Memory B cell (primary cell): Measurements from ENCODE around the gene GABRR2.

Experiments
- ATAC-seq: fragments of 150-1000 bp; cut with Tn5 transposase; 2 replicates; pipeline ENCODE4 v1.10.0; 2021; ENCODE audit warnings: low read depth, mild to moderate bottlenecking, moderate library complexity
- DNase-seq, 2 donors: peaks; one replicate each; pipeline ENCODE4 v3.0.0; 2022; ENCODE audit warnings: low spot score in 2 of 2
- H3K27ac Mint-ChIP-seq: one replicate; pipeline ENCODE4 v1.8.0; 2022; ENCODE audit warnings: mild to moderate bottlenecking, moderate library complexity, mixed read lengths
- H3K27me3 Mint-ChIP-seq: one replicate; pipeline ENCODE4 v1.8.0; 2022; ENCODE audit warnings: mixed read lengths
- H3K36me3 Mint-ChIP-seq: one replicate; pipeline ENCODE4 v1.8.0; 2022; ENCODE audit warnings: mild to moderate bottlenecking, mixed read lengths
- H3K4me1 Mint-ChIP-seq: one replicate; pipeline ENCODE4 v1.8.0; 2022; ENCODE audit warnings: mixed read lengths
- H3K4me3 Mint-ChIP-seq: one replicate; pipeline ENCODE4 v1.8.0; 2022; ENCODE audit warnings: mild to moderate bottlenecking, moderate library complexity, mixed read lengths
- H3K9me3 Mint-ChIP-seq: one replicate; pipeline ENCODE4 v1.8.0; 2022; ENCODE audit warnings: mixed read lengths

The GABRR2 gene

DNA sequence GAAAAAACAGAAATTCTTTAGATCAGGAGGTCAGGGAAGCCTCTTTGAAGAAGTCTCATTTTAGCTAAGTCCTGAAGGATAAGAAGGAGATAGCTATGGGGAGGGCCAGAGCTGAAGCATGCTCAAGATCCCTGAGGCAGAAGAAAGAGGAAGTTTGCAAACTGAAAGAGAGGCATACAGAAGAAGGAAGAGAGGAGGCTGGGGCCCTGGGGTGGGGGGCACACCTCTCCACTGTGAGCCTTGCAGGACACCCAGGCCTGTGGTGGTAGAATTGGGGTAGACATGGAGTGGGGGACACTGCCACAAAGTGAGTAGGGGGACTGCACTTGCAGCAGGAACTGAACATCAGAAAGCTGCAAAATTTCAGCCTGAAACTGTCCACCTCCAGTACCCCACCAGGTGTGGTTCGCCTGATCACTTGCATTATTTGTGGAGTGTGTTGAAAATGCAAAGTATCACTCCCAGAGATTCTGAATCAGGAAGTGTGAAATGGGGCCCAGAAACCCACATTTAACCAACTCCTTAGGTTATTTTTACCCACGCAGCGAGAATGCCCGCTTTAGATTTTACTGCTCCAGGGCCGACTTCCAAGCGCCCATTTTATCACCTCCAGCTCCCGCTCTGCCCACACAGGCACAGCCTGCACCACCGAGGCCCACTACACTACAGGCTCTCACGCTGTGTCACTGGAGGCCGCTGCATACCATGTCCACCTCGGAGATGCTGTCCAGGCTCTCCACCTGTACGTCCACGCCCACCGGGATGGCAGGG lies 44.0 kb downstream of the GABRR2 start:
- ATAC-seq (peak; percentile 80), DNase-seq (no peak)
- no peak overlapping the region for H3K27ac Mint-ChIP-seq
- H3K27me3 Mint-ChIP-seq = peaks cover 2% of the 10 kb centered on the region
- H3K36me3 Mint-ChIP-seq = peaks cover 4% of the 10 kb centered on the region
- no peak overlapping the region for H3K4me3 Mint-ChIP-seq
- no peaks in the 10 kb centered on the region for H3K9me3 Mint-ChIP-seq
- peaks cover 10% of the 10 kb centered on the region for H3K4me1 Mint-ChIP-seq

DNA sequence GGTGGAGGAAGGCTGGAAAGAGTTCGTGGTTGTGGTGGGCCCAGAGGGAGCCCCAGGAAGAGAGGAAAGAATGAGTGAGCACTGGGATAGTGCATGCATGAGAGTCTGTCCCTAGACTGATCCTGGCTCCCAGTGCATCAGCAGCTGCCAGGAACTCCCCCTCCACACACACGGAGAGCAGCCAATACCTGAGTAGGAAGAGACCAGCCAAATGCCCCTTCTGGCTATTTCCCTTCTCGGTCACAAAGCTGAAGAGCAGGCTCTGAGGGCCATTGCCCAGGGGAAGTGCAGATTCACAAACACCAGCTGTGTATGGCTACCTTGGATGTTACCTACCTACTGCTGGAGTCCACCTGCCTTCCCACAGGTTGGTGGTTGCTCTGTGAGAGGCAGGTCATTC lies 45.1 kb downstream of the GABRR2 start:
- Mint-ChIP-seq H3K36me3 (peaks cover 4% of the 10 kb centered on the region), H3K27ac (no peak overlapping the region)
- no peak for ATAC-seq

DNA sequence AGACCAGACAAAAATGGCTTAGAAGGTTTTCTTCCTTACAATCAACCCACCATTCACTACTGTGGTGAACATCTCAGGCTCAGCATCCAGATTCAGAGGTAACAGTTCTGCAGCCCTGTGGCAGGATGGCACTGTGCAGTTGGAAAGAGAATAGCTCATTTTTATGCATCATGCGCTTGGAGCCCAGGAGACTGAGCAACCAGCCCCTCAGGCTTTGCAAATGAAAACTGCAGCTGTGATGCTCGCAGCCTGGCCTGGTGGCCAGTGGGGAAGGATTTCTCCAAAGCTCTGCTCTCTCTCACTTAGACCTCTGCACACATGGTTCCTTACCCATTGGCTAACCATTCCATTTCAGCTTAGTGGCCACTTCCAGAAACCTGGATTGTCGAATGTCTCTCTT lies 45.8 kb downstream of the GABRR2 start:
- no peak for ATAC-seq
- no peak overlapping the region for H3K27ac Mint-ChIP-seq
- H3K4me1 Mint-ChIP-seq = peaks cover 10% of the 10 kb centered on the region
- DNase-seq = no peak
- peaks cover 4% of the 10 kb centered on the region for H3K36me3 Mint-ChIP-seq
- H3K9me3 Mint-ChIP-seq = no peaks in the 10 kb centered on the region
- H3K27me3 Mint-ChIP-seq = peaks cover 3% of the 10 kb centered on the region
- H3K4me3 Mint-ChIP-seq = no peak overlapping the region

More for the DNA sequence above, 45.1 kb downstream of the GABRR2 start:
- peaks cover 10% of the 10 kb centered on the region for H3K4me1 Mint-ChIP-seq
- DNase-seq = no peak
- H3K4me3 Mint-ChIP-seq = no peak overlapping the region
- peaks cover 3% of the 10 kb centered on the region for H3K27me3 Mint-ChIP-seq
- no peaks in the 10 kb centered on the region for H3K9me3 Mint-ChIP-seq

DNA sequence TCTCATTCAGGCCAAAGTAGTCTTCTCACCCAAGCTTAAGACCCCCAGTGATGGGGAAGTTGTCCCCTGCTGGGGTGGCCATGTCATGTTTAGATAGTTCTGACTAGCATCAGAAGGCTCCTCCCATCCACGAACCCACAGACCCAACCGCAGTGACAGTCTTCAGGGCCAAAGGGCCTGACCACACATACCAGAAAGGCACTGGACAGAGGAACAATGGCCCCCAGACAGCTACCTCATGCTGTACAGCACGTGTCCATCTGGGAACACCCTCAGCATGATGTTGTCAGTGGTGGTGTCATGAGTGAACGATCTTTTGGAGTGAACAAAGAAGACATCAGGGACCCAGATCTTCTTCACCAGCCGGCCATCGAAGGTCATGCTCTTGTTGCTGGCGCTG lies 46.3 kb downstream of the GABRR2 start:
- H3K4me1 Mint-ChIP-seq = peaks cover 10% of the 10 kb centered on the region
- no peaks in the 10 kb centered on the region for H3K9me3 Mint-ChIP-seq
- ATAC-seq (no peak), DNase-seq (no peak)
- H3K36me3 Mint-ChIP-seq = peaks cover 4% of the 10 kb centered on the region
- no peak overlapping the region for H3K4me3 Mint-ChIP-seq
- no peak overlapping the region for H3K27ac Mint-ChIP-seq
- peaks cover 3% of the 10 kb centered on the region for H3K27me3 Mint-ChIP-seq

DNA sequence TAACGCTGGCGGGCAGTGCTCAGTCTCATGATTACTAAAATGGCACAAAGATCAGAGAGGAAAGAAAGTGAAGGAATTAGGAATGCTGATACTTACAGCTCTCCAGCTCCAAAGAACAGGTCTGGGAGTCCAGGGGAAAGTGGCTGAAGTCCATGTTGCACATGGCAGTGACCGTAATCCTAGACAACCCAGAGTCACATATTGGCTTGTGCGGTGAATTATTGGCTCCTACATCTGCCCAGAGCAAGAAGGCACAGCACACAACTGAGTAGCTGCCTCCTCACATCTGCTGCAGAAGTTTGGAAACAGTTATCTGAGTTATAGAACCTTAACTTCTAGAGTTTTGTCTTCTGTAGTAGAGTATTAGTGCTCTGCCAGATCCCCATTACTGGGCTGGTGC lies 47.2 kb downstream of the GABRR2 start:
- ATAC-seq (no peak), DNase-seq (no peak)
- peaks cover 4% of the 10 kb centered on the region for H3K36me3 Mint-ChIP-seq
- H3K27me3 Mint-ChIP-seq = peaks cover 3% of the 10 kb centered on the region
- no peak overlapping the region for H3K4me3 Mint-ChIP-seq
- no peak overlapping the region for H3K27ac Mint-ChIP-seq
- peaks cover 10% of the 10 kb centered on the region for H3K4me1 Mint-ChIP-seq
- H3K9me3 Mint-ChIP-seq = no peaks in the 10 kb centered on the region

DNA sequence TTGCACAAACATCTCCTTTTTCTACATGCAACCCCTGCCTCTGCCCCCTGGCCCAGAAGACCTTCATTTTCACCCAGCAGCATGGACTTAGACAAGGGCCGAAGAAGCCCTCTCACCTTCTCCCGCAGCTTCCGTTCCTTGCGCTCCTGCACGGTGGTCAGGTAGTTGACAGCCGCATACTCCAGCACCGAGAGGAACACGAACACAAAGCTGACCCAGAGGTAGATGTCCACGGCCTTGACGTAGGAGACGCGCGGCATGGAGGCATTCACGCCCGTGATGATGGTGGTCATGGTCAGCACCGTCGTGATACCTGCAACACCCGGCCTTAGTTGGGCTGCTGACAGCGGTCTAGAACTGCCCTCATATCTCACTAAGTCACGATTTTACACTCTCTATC lies 50.8 kb downstream of the GABRR2 start:
- H3K27ac Mint-ChIP-seq = no peak overlapping the region
- peaks cover 2% of the 10 kb centered on the region for H3K27me3 Mint-ChIP-seq
- ATAC-seq (no peak), DNase-seq (no peak)
- peaks cover 2% of the 10 kb centered on the region for H3K36me3 Mint-ChIP-seq
- no peak overlapping the region for H3K4me3 Mint-ChIP-seq
- H3K4me1 Mint-ChIP-seq = peaks cover 2% of the 10 kb centered on the region
- H3K9me3 Mint-ChIP-seq = no peaks in the 10 kb centered on the region

DNA sequence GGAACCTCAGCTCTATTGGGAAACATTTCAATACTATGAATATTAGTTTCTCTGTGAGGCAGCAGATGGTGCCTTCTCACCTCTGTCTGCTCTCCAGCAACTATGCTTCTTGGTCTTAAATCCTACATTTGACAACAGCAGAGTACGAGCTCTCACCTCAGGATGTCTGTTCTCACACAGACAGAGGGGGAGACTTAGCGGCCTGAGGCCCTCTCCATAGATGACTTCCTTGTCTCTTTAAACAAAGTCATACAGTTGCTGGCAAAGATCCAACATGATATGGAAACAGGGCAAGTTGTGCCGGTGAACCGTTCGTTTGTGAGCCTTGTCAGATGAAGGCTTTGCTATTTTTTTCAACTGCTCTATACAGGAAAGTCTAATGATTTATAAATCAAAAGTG lies 54.3 kb downstream of the GABRR2 start:
- Mint-ChIP-seq H3K4me1 (peaks cover 7% of the 10 kb centered on the region), H3K9me3 (no peaks in the 10 kb centered on the region), H3K4me3 (no peak overlapping the region), H3K27ac (no peak overlapping the region), H3K27me3 (peaks cover 1% of the 10 kb centered on the region), H3K36me3 (no peaks in the 10 kb centered on the region)
- no peak for ATAC-seq
- DNase-seq = no peak

DNA sequence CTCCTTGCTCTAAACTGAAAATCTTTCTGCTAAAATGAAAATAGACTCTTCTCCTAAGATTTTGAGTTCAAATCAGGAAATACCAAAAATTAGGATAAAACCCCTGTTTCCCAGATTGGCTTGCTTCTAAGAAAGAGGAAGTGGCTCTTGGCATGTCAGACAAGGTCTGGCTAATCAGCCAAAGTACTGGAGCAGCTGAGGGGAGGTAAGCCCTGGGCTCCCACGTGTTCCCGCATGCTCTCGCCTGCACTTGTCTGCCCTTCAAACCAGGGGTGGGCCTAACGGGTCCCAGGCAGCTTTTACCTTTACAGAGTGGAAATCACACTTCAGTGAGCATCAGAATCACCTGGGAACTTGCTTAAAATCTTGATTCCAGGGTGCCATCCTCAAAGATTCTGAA lies 54.8 kb downstream of the GABRR2 start:
- no peak overlapping the region for H3K4me3 Mint-ChIP-seq
- H3K27ac Mint-ChIP-seq = no peak overlapping the region
- no peaks in the 10 kb centered on the region for H3K9me3 Mint-ChIP-seq
- H3K4me1 Mint-ChIP-seq = peaks cover 7% of the 10 kb centered on the region
- H3K27me3 Mint-ChIP-seq = no peaks in the 10 kb centered on the region
- H3K36me3 Mint-ChIP-seq = no peaks in the 10 kb centered on the region
- ATAC-seq = no peak
- DNase-seq = no peak

DNA sequence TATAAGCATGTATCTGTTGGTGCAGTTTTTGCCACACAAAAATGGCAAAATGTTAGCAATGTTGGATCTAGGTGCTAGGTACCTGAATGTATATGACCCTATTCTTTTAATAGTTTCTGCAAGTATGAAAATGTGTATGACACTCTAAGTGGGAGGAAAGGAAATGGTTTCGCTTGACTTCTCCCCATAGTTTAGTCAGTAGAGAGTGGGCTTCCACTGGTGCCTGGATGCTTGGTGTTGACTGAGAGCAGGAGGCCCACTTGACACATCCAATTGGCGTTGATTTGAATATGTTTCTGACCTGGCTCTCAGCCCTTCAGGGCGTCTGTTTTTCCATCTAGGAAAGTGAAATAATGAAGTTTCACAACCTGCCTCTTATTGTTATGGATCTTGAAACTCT lies 56.2 kb downstream of the GABRR2 start:
- Mint-ChIP-seq H3K4me1 (peaks cover 7% of the 10 kb centered on the region), H3K9me3 (no peaks in the 10 kb centered on the region), H3K27ac (no peak overlapping the region), H3K4me3 (no peak overlapping the region), H3K27me3 (peaks cover 3% of the 10 kb centered on the region), H3K36me3 (peaks cover 1% of the 10 kb centered on the region)
- ATAC-seq (no peak), DNase-seq (no peak)

DNA sequence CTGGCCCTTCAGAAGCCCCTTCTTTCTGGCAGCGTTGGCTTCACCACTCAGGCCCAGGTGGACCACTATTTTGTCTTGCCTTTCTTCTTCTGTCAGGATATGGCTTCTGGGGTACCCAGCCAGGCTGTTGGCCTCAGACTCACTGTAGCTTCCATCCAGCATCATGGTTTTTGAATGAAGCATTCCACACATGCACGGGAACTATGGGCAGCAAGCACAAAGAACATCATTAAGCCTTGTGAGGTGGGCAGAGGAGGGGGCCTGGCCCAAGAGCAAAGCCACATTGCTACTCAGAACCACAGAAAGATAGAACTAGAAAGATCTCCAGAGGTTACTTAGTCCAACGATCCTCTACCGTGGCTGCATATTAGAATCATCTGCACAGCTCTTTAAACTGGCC lies 57.3 kb downstream of the GABRR2 start:
- ATAC-seq (no peak), DNase-seq (no peak)
- Mint-ChIP-seq H3K27ac (no peak overlapping the region), H3K4me1 (peaks cover 7% of the 10 kb centered on the region), H3K9me3 (no peaks in the 10 kb centered on the region), H3K36me3 (peaks cover 1% of the 10 kb centered on the region), H3K4me3 (no peak overlapping the region), H3K27me3 (peaks cover 3% of the 10 kb centered on the region)

DNA sequence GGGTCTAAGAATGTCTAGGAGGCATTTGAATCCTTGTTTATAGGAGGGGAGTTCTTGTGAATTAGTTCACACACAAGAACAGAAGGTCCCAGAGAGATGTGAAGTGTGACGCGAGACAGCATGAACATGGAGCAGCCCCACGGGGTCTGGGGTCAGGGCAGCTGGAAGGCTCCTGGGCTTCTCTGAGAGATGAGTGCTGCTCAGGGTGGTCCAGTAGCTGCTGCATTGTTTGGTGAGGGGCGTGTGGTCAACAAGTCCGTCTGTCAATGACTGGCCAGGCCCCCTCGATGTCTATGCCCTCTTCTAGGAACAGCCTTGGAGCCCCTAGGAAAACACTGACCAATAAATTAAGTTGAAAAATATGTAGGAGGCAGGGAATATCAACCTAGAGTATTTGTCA lies 57.8 kb downstream of the GABRR2 start:
- Mint-ChIP-seq H3K9me3 (no peaks in the 10 kb centered on the region), H3K4me1 (peaks cover 7% of the 10 kb centered on the region), H3K36me3 (peaks cover 1% of the 10 kb centered on the region), H3K4me3 (no peak overlapping the region), H3K27me3 (peaks cover 3% of the 10 kb centered on the region), H3K27ac (no peak overlapping the region)
- DNase-seq = no peak
- no peak for ATAC-seq

DNA sequence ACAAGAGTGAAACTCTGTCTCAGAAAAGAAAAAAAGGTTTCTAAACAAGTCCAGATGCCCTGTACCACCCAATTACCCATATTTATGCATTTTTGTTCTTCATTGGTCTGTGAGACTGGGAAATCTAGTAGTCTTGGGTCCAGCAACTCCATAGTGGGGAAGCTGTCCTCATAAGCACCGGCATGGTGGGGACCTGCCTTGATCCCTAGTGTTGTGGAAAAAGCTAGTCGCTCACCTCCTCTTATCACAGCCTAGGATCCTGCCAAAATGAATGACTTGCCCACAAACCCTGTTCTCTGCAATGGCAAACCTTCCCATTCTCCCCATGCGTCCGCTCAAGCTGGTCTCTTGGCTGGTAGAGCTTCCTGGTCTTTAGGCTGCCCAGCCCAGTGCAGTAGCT lies 59.7 kb downstream of the GABRR2 start:
- no peaks in the 10 kb centered on the region for H3K9me3 Mint-ChIP-seq
- ATAC-seq (no peak), DNase-seq (no peak)
- peaks cover 1% of the 10 kb centered on the region for H3K36me3 Mint-ChIP-seq
- no peak overlapping the region for H3K4me3 Mint-ChIP-seq
- H3K27me3 Mint-ChIP-seq = peaks cover 3% of the 10 kb centered on the region
- H3K27ac Mint-ChIP-seq = no peak overlapping the region
- H3K4me1 Mint-ChIP-seq = peaks cover 5% of the 10 kb centered on the region

DNA sequence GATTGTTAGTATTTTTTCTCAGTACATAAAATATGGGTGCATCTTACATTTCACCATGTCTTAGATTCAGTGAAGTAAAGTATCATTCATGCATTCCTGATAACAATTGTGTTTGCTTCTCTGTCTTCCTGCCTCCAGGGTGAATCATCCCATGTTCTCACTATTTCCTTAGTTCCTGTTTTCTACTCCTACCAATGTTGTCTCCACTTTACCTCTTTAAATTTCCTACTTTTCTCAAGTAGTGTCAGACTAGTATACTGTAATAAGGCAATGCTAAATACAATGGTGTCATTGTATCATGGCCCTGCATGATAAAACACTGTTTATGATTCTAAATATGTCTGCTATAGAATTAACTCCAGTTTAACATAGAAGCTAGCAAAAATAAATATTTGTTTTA lies 60.5 kb downstream of the GABRR2 start:
- Mint-ChIP-seq H3K9me3 (no peaks in the 10 kb centered on the region), H3K4me3 (no peak overlapping the region), H3K27ac (no peak overlapping the region), H3K36me3 (peaks cover 1% of the 10 kb centered on the region), H3K4me1 (peaks cover 5% of the 10 kb centered on the region), H3K27me3 (peaks cover 3% of the 10 kb centered on the region)
- ATAC-seq (no peak), DNase-seq (no peak)

DNA sequence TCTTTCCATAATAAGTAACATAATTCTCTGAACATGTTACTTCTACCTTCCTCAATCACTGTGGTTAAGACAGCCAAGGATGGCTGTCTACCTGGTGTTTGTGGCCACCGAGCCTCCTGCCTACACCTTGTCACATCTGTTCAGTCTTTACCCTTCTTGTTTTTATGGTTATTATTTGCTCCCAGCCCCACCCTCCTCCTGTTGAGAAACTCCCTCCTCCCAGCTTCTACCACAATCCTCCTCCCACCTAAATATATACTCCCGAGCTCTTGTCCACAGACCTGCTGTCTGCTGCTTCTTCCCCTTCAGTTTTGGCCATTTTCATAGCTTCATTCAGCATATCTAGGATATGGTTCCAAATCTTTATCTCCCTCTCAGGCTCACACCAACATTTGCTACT lies 62.2 kb downstream of the GABRR2 start:
- peaks cover 3% of the 10 kb centered on the region for H3K27me3 Mint-ChIP-seq
- ATAC-seq (no peak), DNase-seq (no peak)
- H3K9me3 Mint-ChIP-seq = no peaks in the 10 kb centered on the region
- peaks cover 1% of the 10 kb centered on the region for H3K36me3 Mint-ChIP-seq
- H3K27ac Mint-ChIP-seq = no peak overlapping the region
- H3K4me1 Mint-ChIP-seq = no peaks in the 10 kb centered on the region
- no peak overlapping the region for H3K4me3 Mint-ChIP-seq

DNA sequence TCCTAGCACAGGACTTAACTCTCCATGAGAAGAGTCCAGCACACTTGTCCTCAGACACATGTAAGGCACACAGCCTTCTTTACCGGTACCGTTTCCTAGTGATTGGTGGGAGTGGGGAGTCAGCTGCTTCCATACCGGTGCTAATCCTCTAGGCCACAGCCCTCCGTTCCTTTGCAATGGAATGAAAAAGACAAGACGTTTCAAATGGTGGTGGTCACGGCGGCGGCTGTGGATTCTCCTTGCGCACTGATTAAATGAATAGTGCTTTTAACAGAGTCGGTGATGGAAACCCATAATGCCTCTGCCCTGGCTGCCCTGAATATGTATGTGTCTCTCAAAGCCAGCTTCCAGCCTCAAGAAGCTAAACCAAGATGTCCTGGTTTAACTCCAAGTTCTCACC lies 63.1 kb downstream of the GABRR2 start:
- no peaks in the 10 kb centered on the region for H3K4me1 Mint-ChIP-seq
- no peaks in the 10 kb centered on the region for H3K9me3 Mint-ChIP-seq
- H3K27ac Mint-ChIP-seq = no peak overlapping the region
- no peak for DNase-seq
- no peak for ATAC-seq
- peaks cover 1% of the 10 kb centered on the region for H3K36me3 Mint-ChIP-seq
- no peak overlapping the region for H3K4me3 Mint-ChIP-seq
- H3K27me3 Mint-ChIP-seq = peaks cover 6% of the 10 kb centered on the region
